Measurements from ENCODE around the gene ORAI1.
"Not testable (repeated sequence)": the region's sequence is repeated elsewhere in the genome, so short reads cannot be mapped to it uniquely, and the experiment has no call there.

Gene ORAI1

GRCh38 chr12:121678716-121679300, 52.5 kb downstream of the ORAI1 start:
- no peak for DNase-seq (ENCODE audit: extremely low spot score, insufficient read length, low read depth)
- FAIRE-seq = no peak

- DNase-seq (ENCODE audit: extremely low spot score, insufficient read length, low read depth); FAIRE-seq: not testable (repeated sequence)
Observed at GRCh38 chr12:121679661-121680197, 53.4 kb downstream of the ORAI1 start.

GRCh38 chr12:121688966-121689365, 62.6 kb downstream of the ORAI1 start:
- FAIRE-seq = no peak
- no peak for DNase-seq (ENCODE audit: extremely low spot score, insufficient read length, low read depth)

GRCh38 chr12:121689430-121689829, 63.1 kb downstream of the ORAI1 start:
- DNase-seq (ENCODE audit: extremely low spot score, insufficient read length, low read depth) (no peak), FAIRE-seq (no peak)

Measured in GM18507 (cell line).